Activated effector memory CD4-positive, alpha-beta T cell treated with Interleukin-2 at 50 U/mL for 16 hours (primary cell): ENCODE measurements around the gene AR.
"Not testable (repeated sequence)": the region's sequence is repeated elsewhere in the genome, so short reads cannot be mapped to it uniquely, and the experiment has no call there.

ENCODE experiments used
- DNase-seq: peaks from one replicate; pipeline ENCODE4 v3.0.0-alpha.2; 2020

Gene AR

GRCh38 chrX:67570839-67571238, 27.0 kb downstream of the AR start:
- no peak for DNase-seq

- no peak for DNase-seq
Observed at GRCh38 chrX:67574696-67575095, 30.9 kb downstream of the AR start.

- DNase-seq = no peak
Observed at GRCh38 chrX:67582436-67582835, 38.6 kb downstream of the AR start.

GRCh38 chrX:67583171-67583570, 39.4 kb downstream of the AR start:
- DNase-seq = no peak

GRCh38 chrX:67585401-67585800, 41.6 kb downstream of the AR start:
- no peak for DNase-seq

GRCh38 chrX:67587946-67588624, 44.3 kb downstream of the AR start:
- no peak for DNase-seq

GRCh38 chrX:67596839-67597790, 53.3 kb downstream of the AR start:
- DNase-seq = no peak

- DNase-seq = no peak
Observed at GRCh38 chrX:67599532-67599931, 55.7 kb downstream of the AR start.

GRCh38 chrX:67601771-67602170, 58.0 kb downstream of the AR start:
- DNase-seq = no peak

- no peak for DNase-seq
Observed at GRCh38 chrX:67604979-67605703, 61.3 kb downstream of the AR start.

- DNase-seq = no peak
Observed at GRCh38 chrX:67607466-67607865, 63.6 kb downstream of the AR start.

GRCh38 chrX:67610282-67610681, 66.5 kb downstream of the AR start:
- DNase-seq = no peak

- no peak for DNase-seq
Observed at GRCh38 chrX:67612231-67612630, 68.4 kb downstream of the AR start.

GRCh38 chrX:67613366-67613765, 69.5 kb downstream of the AR start:
- no peak for DNase-seq

GRCh38 chrX:67613996-67614395, 70.2 kb downstream of the AR start:
- DNase-seq = no peak

GRCh38 chrX:67614423-67614822, 70.6 kb downstream of the AR start:
- no peak for DNase-seq

- DNase-seq = no peak
Observed at GRCh38 chrX:67619253-67619652, 75.4 kb downstream of the AR start.

- DNase-seq = no peak
Observed at GRCh38 chrX:67622053-67622585, 78.3 kb downstream of the AR start.

GRCh38 chrX:67624325-67624724, 80.5 kb downstream of the AR start:
- DNase-seq = no peak

- no peak for DNase-seq
Observed at GRCh38 chrX:67635424-67635823, 91.6 kb downstream of the AR start.

GRCh38 chrX:67636532-67636931, 92.7 kb downstream of the AR start:
- DNase-seq = no peak

GRCh38 chrX:67637293-67637692, 93.5 kb downstream of the AR start:
- DNase-seq = not testable (repeated sequence)

- DNase-seq = no peak
Observed at GRCh38 chrX:67648361-67648760, 104.5 kb downstream of the AR start.
